ENCODE results near the gene C1QTNF1.
A peak's percentile ranks its signal among the peaks of the same experiment; 100 is the strongest.

The C1QTNF1 gene

GRCh38 chr17:79043191-79043930 lies 19.4 kb downstream of the C1QTNF1 start:
- DNase-seq (ENCODE audit: low read depth): no peak
- H3K4me3 ChIP-seq (ENCODE audit: low read depth, low read length): no peak overlapping the region
- TF ChIP-seq CTCF (IDR thresholded peaks at IDR 0.05; ENCODE audit: insufficient read depth, low read depth, low read length, missing control alignments): no peak

GRCh38 chr17:79043931-79044320 lies 20.0 kb downstream of the C1QTNF1 start:
- DNase-seq (ENCODE audit: low read depth): no peak
- no peak for TF ChIP-seq CTCF (IDR thresholded peaks at IDR 0.05; ENCODE audit: insufficient read depth, low read depth, low read length, missing control alignments)
- no peak overlapping the region for H3K4me3 ChIP-seq (ENCODE audit: low read depth, low read length)

GRCh38 chr17:79044462-79044861 lies 20.5 kb downstream of the C1QTNF1 start:
- no peak overlapping the region for H3K4me3 ChIP-seq (ENCODE audit: low read depth, low read length)
- no peak for TF ChIP-seq CTCF (IDR thresholded peaks at IDR 0.05; ENCODE audit: insufficient read depth, low read depth, low read length, missing control alignments)
- no peak for DNase-seq (ENCODE audit: low read depth)

GRCh38 chr17:79045001-79045729 lies 21.2 kb downstream of the C1QTNF1 start:
- DNase-seq (ENCODE audit: low read depth): no peak
- TF ChIP-seq CTCF (IDR thresholded peaks at IDR 0.05; ENCODE audit: insufficient read depth, low read depth, low read length, missing control alignments): no peak
- H3K4me3 ChIP-seq (ENCODE audit: low read depth, low read length): no peak overlapping the region

GRCh38 chr17:79045842-79046196 lies 21.9 kb downstream of the C1QTNF1 start:
- H3K4me3 ChIP-seq (ENCODE audit: low read depth, low read length): no peak overlapping the region
- peak; percentile 96 for TF ChIP-seq CTCF (IDR thresholded peaks at IDR 0.05; ENCODE audit: insufficient read depth, low read depth, low read length, missing control alignments)
- peak; percentile 66 for DNase-seq (ENCODE audit: low read depth)

- H3K4me3 ChIP-seq (ENCODE audit: low read depth, low read length): no peak overlapping the region
- DNase-seq (ENCODE audit: low read depth): no peak
These were observed 22.4 kb downstream of the C1QTNF1 start for GRCh38 chr17:79046197-79046915.

More at GRCh38 chr17:79046197-79046915, 22.4 kb downstream of the C1QTNF1 start:
- TF ChIP-seq CTCF (IDR thresholded peaks at IDR 0.05; ENCODE audit: insufficient read depth, low read depth, low read length, missing control alignments): no peak

Measured in GM12865 (cell line).